HL-60 (cell line): ENCODE results near the gene SP5.

Source experiments
- GABPA ChIP-seq: IDR thresholded peaks from 2 replicates; pipeline ENCODE4 v1.6.1; 2012; ENCODE audit warnings: low read depth
- TF ChIP-seq, protein P1 (sequence below): IDR thresholded peaks from one replicate; pipeline ENCODE4 v1.5.1; 2011; ENCODE audit warnings: low read length, control low read depth, inconsistent platforms; ENCODE audit not compliant: insufficient read depth

- no peak for TF ChIP-seq GABPA
- TF ChIP-seq, protein P1, sequence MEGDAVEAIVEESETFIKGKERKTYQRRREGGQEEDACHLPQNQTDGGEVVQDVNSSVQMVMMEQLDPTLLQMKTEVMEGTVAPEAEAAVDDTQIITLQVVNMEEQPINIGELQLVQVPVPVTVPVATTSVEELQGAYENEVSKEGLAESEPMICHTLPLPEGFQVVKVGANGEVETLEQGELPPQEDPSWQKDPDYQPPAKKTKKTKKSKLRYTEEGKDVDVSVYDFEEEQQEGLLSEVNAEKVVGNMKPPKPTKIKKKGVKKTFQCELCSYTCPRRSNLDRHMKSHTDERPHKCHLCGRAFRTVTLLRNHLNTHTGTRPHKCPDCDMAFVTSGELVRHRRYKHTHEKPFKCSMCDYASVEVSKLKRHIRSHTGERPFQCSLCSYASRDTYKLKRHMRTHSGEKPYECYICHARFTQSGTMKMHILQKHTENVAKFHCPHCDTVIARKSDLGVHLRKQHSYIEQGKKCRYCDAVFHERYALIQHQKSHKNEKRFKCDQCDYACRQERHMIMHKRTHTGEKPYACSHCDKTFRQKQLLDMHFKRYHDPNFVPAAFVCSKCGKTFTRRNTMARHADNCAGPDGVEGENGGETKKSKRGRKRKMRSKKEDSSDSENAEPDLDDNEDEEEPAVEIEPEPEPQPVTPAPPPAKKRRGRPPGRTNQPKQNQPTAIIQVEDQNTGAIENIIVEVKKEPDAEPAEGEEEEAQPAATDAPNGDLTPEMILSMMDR: no peak
These were observed 30.2 kb downstream of the SP5 start for GRCh38 chr2:170745305-170745704.
